ENCODE results near the gene TNFAIP8.
"Not testable (repeated sequence)": the region's sequence is repeated elsewhere in the genome, so short reads cannot be mapped to it uniquely, and the experiment has no call there.

The TNFAIP8 gene

GRCh38 chr5:119427060-119427459 lies 71.2 kb downstream of the TNFAIP8 start:
- TF ChIP-seq, protein P1, sequence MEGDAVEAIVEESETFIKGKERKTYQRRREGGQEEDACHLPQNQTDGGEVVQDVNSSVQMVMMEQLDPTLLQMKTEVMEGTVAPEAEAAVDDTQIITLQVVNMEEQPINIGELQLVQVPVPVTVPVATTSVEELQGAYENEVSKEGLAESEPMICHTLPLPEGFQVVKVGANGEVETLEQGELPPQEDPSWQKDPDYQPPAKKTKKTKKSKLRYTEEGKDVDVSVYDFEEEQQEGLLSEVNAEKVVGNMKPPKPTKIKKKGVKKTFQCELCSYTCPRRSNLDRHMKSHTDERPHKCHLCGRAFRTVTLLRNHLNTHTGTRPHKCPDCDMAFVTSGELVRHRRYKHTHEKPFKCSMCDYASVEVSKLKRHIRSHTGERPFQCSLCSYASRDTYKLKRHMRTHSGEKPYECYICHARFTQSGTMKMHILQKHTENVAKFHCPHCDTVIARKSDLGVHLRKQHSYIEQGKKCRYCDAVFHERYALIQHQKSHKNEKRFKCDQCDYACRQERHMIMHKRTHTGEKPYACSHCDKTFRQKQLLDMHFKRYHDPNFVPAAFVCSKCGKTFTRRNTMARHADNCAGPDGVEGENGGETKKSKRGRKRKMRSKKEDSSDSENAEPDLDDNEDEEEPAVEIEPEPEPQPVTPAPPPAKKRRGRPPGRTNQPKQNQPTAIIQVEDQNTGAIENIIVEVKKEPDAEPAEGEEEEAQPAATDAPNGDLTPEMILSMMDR (IDR thresholded peaks at IDR 0.05; ENCODE audit: low read depth, low read length), result no peak
- no peak for DNase-seq (ENCODE audit: extremely low read depth, low read depth)

- DNase-seq (ENCODE audit: extremely low read depth, low read depth), result not testable (repeated sequence)
Measured at GRCh38 chr5:119427596-119427995, 71.8 kb downstream of the TNFAIP8 start.

DNA sequence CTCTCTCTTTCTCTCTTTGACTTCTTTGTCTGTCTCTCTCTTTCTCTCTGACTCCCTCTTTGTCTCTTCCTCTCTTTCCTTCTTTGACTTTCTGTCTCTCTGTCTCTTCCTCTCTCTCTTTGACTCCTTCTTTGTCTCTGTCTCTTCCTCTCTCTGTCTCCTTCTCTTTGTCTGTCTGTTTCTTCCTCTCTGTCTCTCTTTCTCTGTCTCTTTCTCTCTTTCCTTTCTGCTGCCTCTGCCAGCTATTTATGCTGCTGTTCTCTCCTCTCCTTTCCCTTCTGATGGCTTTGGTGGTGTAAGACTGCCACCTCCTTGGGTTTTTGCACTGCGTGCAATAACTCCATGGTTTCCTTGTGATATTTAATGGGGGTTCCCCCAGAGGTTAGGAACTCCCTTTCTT lies 72.3 kb downstream of the TNFAIP8 start:
- DNase-seq (ENCODE audit: extremely low read depth, low read depth), result not testable (repeated sequence)

GRCh38 chr5:119428574-119428973 lies 72.8 kb downstream of the TNFAIP8 start:
- DNase-seq (ENCODE audit: extremely low read depth, low read depth), result not testable (repeated sequence)

DNA sequence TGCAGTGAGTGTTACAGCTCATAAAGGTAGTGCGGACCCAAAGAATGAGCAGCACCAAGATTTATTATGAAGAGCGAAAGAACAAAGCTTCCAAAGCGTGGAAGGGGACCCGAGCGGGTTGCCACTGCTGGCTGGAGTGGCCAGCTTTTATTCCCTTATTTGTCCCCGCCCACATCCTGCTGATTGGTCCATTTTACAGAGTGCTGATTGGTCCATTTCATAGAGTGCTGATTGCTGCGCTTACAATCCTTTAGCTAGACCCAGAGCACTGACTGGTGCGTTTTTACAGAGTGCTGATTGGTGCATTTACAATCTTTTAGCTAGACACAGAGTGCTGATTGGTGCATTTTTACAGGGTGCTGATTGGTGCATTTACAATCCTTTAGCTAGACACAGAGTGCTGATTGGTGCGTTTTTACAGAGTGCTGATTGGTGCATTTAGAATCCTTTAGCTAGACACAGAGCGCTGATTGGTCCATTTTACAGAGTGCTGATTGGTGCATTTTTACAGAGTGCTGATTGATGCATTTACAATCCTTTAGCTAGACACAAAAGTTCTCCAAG lies 76.9 kb downstream of the TNFAIP8 start:
- DNase-seq (ENCODE audit: extremely low read depth, low read depth), result not testable (repeated sequence)

GRCh38 chr5:119435436-119436132 lies 79.8 kb downstream of the TNFAIP8 start:
- DNase-seq (ENCODE audit: extremely low read depth, low read depth), result no peak
- TF ChIP-seq, protein P1 (IDR thresholded peaks at IDR 0.05; ENCODE audit: low read depth, low read length), result peak; percentile 71

GRCh38 chr5:119437785-119438586 lies 82.2 kb downstream of the TNFAIP8 start:
- DNase-seq (ENCODE audit: extremely low read depth, low read depth), result not testable (repeated sequence)

DNA sequence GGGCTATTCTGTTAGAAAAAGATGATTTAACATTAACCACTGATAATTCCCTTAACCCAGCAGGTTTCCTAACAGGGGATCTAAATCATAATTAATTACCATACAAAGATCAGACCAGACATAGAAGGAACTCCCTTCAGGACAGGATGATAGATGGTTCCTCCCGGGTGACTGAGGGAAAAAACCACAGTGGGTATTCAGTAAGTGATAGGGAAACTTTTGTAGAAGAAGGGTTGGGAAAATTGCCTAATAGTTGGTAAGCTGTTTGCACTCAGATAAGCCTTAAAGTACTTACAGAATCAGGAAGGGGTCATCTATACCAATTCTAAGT lies 82.7 kb downstream of the TNFAIP8 start:
- not testable (repeated sequence) for DNase-seq (ENCODE audit: extremely low read depth, low read depth)

DNA sequence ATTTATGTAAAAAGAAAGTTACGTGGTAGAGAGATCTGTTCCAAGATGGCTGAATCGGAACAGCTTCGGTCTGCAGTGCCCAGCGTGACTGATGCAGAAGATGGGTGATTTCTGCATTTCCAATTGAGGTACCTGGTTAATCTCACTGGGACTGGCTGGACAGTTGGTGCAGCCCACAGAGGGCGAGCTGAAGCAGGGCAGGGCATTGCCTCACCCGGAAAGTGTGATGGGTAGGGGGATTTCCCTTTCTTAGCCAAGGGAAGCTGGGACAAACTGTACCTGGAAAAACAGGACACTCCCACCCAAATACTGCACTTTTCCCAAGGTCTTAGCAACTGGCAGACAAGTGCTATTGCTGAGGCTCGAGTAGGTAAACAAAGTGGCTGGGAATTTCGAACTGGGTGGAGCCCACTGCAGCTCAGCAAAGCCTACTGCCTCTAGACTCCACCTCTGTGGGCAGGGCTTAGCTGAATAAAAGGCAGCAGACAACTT lies 83.4 kb downstream of the TNFAIP8 start:
- TF ChIP-seq, protein P1 (IDR thresholded peaks at IDR 0.05; ENCODE audit: low read depth, low read length), result no peak
- DNase-seq (ENCODE audit: extremely low read depth, low read depth), result no peak

DNA sequence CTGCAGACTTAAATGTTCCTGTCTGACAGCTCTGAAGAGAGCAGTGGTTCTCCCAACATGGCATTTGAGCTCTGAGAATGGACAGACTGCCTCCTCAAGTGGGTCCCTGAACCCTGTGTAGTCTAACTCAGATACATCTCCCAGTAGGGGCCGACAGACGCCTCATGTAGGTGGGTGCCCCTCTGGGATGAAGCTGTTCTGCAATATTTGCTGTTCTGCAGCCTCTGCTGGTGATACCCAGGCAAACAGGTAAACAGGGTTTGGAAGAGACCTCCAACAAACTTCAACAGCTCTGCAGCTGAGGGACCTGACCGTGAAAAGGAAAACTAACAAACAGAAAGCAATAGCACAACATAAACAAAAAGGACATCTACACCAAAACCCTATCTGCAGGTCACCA lies 83.8 kb downstream of the TNFAIP8 start:
- not testable (repeated sequence) for DNase-seq (ENCODE audit: extremely low read depth, low read depth)

DNA sequence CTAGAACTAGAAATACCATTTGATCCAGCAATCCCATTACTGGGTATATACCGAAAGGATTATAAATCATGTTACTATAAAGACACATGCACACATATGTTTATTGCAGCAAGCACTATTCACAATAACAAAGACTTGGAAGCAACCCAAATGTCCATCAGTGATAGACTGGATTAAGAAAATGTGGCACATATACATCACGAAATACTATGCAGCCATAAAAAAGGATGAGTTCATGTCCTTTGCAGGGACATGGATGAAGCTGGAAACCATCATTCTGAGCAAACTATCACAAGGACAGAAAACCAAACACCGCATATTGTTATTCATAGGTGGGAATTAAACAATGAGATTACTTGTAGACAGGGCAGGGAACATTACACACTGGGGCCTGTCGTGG lies 88.8 kb downstream of the TNFAIP8 start:
- not testable (repeated sequence) for DNase-seq (ENCODE audit: extremely low read depth, low read depth)

GRCh38 chr5:119445544-119445943 lies 89.7 kb downstream of the TNFAIP8 start:
- TF ChIP-seq, protein P1 (IDR thresholded peaks at IDR 0.05; ENCODE audit: low read depth, low read length), result no peak
- DNase-seq (ENCODE audit: extremely low read depth, low read depth), result no peak

All from AG09319 (cell line).